Prostate gland (tissue), 2 donors: ENCODE measurements around the gene GPC2. TPM values are rescaled to one million over a fixed set of nuclear protein-coding genes. Genes with fewer than 3 reads are reported as not detected.

Experiments used
- DNase-seq: peaks from one replicate; pipeline ENCODE4 v3.0.0-alpha.2; 2019; ENCODE audit warnings: low spot score
- H3K27ac ChIP-seq, 2 donors: fragments of 200-600 bp; sonication (generic); 2 replicates each; pipeline ENCODE4 v1.5.1; 2017 to 2019
- H3K27me3 ChIP-seq: fragments of 200-600 bp; sonication (generic); replicated peaks from 2 replicates; pipeline ENCODE4 v1.5.1; 2019; ENCODE audit not compliant: insufficient read depth
- H3K36me3 ChIP-seq, 2 donors: fragments of 200-600 bp; sonication (generic); 1 replicate in 1 of 2; 2 replicates in 1 of 2; pipeline versions ENCODE4 v1.5.1 to v1.8.1; 2017 to 2019
- H3K4me1 ChIP-seq: fragments of 200-600 bp; sonication (generic); replicated peaks from 2 replicates; pipeline ENCODE4 v1.5.1; 2019
- H3K4me3 ChIP-seq, 2 donors: fragments of 200-600 bp; sonication (generic); 2 replicates each; pipeline ENCODE4 v1.5.1; 2017 to 2019
- H3K9me3 ChIP-seq: fragments of 200-600 bp; sonication (generic); 2 replicates; pipeline ENCODE4 v1.5.1; 2017
- POLR2A ChIP-seq: fragments of 450-650 bp; IDR thresholded peaks from one replicate; pipeline ENCODE4 v1.6.1; 2016; ENCODE audit warnings: antibody characterized with exemption, mild to moderate bottlenecking
- POLR2AphosphoS5 ChIP-seq: sonication (generic); formaldehyde crosslinking; IDR thresholded peaks from one replicate; pipeline ENCODE4 v1.6.1; 2017; ENCODE audit warnings: antibody characterized with exemption
- WGBS: methylation state at CpG from one replicate; pipeline ENCODE4 v1.1.5; 2018; 5-methylcytosine and 5-hydroxymethylcytosine counted together
- intact Hi-C: fragments of 100-400 bp; cut with DNase I; formaldehyde crosslinking; loops from one replicate; pipeline ENCODE4 v1.14.2; 2022
- total RNA-seq, 2 donors: library from RNA; depleted of rRNA; stranded (reverse); fragments of >200 nt; gene quantifications; one replicate each; pipeline ENCODE4 v1.1.0, GENCODE V29; 2016
- TF ChIP-seq, protein P1 (sequence below), 4 experiments: fragments of 200-600 bp in 2 of 4; fragments of 450-650 bp in 2 of 4; sonication (generic) in 2 of 4; IDR thresholded peaks; 1 replicate in 3 of 4; 2 replicates in 1 of 4; pipeline ENCODE4 v1.5.1; 2016 to 2019; ENCODE audit warnings: antibody characterized with exemption in 4 of 4, mild to moderate bottlenecking in 2 of 4, moderate library complexity in 2 of 4

Gene GPC2
- total RNA-seq, 2 donors from 2014 or later = 1.7 to 2.8 TPM

DNA sequence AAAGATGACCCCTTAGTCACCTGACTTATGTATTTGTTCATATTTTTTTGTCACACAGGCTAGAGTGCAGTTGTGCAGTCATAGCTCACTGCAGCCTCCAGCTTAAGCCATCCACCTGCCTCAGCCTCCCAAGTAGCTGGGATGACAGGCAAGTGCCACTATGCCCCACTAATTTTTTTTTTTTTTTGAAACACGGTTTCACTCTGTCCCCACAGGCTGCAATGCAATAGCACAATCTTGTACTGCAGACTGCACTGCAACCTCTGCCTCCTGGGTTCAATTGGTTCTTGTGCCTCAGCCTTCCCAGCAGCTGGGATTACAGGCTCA, 48.6 kb downstream of the GPC2 start:
- Histone ChIP-seq H3K9me3 (no peaks in the 10 kb centered on the region), H3K4me1 (no peaks in the 10 kb centered on the region), H3K4me3 (no peak overlapping the region), H3K27me3 (no peaks in the 10 kb centered on the region), H3K27ac (no peak overlapping the region), H3K36me3 (no peaks in the 10 kb centered on the region)
- 52% methylated on average over 1 of the region's 1 CpG for WGBS
- TF ChIP-seq, protein P1, sequence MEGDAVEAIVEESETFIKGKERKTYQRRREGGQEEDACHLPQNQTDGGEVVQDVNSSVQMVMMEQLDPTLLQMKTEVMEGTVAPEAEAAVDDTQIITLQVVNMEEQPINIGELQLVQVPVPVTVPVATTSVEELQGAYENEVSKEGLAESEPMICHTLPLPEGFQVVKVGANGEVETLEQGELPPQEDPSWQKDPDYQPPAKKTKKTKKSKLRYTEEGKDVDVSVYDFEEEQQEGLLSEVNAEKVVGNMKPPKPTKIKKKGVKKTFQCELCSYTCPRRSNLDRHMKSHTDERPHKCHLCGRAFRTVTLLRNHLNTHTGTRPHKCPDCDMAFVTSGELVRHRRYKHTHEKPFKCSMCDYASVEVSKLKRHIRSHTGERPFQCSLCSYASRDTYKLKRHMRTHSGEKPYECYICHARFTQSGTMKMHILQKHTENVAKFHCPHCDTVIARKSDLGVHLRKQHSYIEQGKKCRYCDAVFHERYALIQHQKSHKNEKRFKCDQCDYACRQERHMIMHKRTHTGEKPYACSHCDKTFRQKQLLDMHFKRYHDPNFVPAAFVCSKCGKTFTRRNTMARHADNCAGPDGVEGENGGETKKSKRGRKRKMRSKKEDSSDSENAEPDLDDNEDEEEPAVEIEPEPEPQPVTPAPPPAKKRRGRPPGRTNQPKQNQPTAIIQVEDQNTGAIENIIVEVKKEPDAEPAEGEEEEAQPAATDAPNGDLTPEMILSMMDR (IDR thresholded peaks at IDR 0.05) = no peak
- TF ChIP-seq POLR2A (no peak), POLR2AphosphoS5 (no peak)
- intact Hi-C loops = loop anchor here (5.0 to 10.0 kb wide), 3 partner anchors 41 to 216 kb away; partner anchors contain the start of gene COPS6
- no peak for DNase-seq

DNA sequence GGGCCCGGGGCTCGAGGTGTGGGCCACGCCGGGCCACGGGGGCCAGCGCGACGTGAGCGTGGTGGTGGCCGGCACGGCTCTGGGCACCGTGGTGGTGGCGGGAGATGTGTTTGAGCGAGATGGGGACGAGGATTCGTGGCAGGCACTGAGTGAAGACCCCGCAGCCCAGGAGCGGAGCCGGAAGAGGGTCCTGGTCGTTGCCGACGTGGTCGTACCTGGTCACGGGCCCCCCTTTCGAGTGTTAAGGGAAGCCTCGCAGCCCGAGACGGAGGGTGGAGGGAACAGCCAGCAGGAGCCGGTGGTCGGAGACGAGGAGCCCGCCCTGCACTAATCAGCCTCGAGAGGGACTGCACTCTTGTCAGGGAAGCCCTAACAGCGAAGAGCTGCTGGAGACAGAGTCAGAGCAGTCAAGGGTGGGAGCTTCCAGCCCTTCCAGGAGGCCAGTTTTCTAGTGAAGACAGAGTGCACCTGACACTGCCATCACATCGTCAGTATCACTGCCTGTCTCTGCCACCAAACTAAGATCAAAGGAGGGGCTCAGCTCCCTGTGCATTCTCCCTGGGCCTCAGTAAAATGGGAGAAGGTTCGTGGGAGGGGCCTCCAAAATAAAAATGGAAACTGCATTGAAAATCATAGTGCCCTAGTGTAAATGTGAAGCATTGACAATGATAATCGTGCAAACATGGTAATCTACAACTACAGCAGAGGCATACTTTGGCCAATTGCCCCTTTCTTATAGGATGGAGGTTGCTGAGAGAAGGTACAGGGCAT, 49.1 kb downstream of the GPC2 start:
- Histone ChIP-seq H3K4me1 (no peaks in the 10 kb centered on the region), H3K27me3 (no peaks in the 10 kb centered on the region), H3K9me3 (no peaks in the 10 kb centered on the region), H3K4me3 (peak overlapping the region; percentile 76 to 86), H3K27ac (peak overlapping the region; percentile 96 to 98), H3K36me3 (no peaks in the 10 kb centered on the region)
- no peak for DNase-seq
- intact Hi-C loops = loop anchor here (5.0 to 10.0 kb wide), 3 partner anchors 41 to 217 kb away; partner anchors contain the start of gene COPS6
- 4% methylated on average over 37 of the region's 37 CpGs for WGBS
- TF ChIP-seq, protein P1 (IDR thresholded peaks at IDR 0.05) = no peak
- TF ChIP-seq POLR2A (no peak), POLR2AphosphoS5 (no peak)

- under 1% methylated on average over 60 of the region's 85 CpGs for WGBS
- peak within 1 kb of the TSS; percentile 76 to 86 for H3K4me3 ChIP-seq
- H3K36me3 ChIP-seq = no peaks in the 10 kb centered on the region
- no peaks in the 10 kb centered on the region for H3K27me3 ChIP-seq
- peak; percentile 89 for DNase-seq
- TF ChIP-seq, protein P1 (IDR thresholded peaks at IDR 0.05) = no peak
- TF ChIP-seq POLR2AphosphoS5 = peak; percentile 86
- no peak for TF ChIP-seq POLR2A
- no peaks in the 10 kb centered on the region for H3K9me3 ChIP-seq
- intact Hi-C loops = loop anchor here (5.0 to 10.0 kb wide), 3 partner anchors 40 to 218 kb away; partner anchors contain the start of gene COPS6
- H3K4me1 ChIP-seq = no peaks in the 10 kb centered on the region
- H3K27ac ChIP-seq = peak within 1 kb of the TSS; percentile 96 to 98
These were observed 50.0 kb downstream of the GPC2 start, which contains the start of gene MBLAC1 for GRCh38 chr7:100126931-100127865. Gene MBLAC1, plus strand, starts transcription at chr7:100126967. Its CDS starts 429 bp downstream, at chr7:100127396.

DNA sequence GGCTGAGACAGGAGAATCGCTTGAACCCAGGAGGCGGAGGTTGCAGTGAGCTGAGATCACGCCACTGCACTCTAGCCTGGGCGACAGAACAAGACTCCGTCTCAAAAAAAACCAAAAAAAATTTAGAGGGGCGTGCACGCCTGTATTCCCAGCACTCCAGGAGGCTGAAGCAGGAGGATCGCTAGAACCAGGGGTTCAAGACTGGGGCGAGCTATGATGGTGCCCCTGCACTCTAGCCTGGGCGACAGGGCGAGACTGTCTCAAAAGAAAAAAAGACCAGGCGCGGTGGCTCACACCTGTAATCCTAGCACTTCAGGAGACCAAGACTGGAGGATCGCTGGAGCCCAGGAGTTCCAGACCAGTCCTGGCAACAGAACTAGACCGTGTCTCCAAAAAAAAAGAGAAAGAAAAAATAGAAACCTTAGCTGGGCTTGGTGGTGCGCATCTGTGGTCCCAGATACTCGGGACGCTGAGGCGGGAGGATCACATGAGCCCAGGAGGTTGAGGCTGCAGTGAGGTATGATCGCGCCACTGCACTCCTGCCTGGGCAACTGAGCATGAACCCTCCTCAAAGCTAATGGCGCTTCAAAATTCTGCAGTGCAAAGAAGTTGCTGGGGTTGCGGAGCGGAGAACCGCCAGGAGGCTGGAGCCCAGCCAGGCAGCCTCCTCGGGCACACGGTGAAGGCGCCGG, 50.8 kb downstream of the GPC2 start:
- WGBS = 13% methylated on average over 22 of the region's 29 CpGs
- Histone ChIP-seq H3K4me3 (peak overlapping the region; percentile 76 to 86), H3K36me3 (no peaks in the 10 kb centered on the region), H3K27ac (peak overlapping the region; percentile 96 to 98), H3K27me3 (no peaks in the 10 kb centered on the region), H3K9me3 (no peaks in the 10 kb centered on the region), H3K4me1 (no peaks in the 10 kb centered on the region)
- no peak for TF ChIP-seq POLR2AphosphoS5
- TF ChIP-seq, protein P1 (IDR thresholded peaks at IDR 0.05) = peak in 1 of 4 experiments; percentile 24
- no peak for DNase-seq
- intact Hi-C loops = loop anchor here (5.0 to 10.0 kb wide), 3 partner anchors 39 to 218 kb away; partner anchors contain the start of gene COPS6
